Measurements from ENCODE around the gene GSTM1.

DNA sequence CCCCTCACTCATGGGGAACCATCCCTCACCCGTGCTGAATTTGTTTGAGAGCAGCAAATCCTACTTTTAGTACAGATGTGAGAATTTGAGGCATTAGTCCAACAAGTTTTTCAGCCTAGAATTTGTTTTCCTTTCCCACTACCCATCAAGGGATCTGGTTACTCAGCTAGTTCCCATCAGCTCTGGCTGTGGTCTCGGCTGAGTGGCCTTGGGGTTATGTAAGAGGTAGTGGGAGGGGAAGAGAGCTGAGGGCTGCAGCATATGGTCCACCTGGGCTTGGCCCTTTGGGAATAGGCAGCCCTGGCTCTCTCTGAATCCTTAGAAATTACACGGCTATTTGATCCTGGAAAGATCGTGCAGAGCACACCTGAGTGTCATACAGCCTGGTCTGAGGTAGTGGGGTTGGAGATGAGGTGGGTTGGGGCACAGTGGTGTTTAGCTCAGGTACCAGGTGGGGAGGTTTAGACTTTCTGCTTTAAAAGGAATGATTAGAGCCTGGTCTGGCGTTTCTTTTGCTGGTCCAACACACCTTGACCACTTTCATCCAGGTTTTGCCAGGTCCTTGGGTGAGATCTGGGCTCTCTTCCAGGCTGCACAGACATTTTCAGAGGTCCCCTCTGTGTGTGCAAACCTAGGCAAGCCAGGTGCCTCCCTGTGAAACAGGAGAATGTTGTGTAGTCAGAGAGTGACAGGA lies 27.5 kb upstream of the GSTM1 start:
- TF ChIP-seq, protein P1, sequence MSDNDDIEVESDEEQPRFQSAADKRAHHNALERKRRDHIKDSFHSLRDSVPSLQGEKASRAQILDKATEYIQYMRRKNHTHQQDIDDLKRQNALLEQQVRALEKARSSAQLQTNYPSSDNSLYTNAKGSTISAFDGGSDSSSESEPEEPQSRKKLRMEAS (IDR thresholded peaks at IDR 0.05), result no peak
- TF ChIP-seq RAD21 (IDR thresholded peaks at IDR 0.05 in 1 of 2, conservative IDR thresholded peaks at IDR 0.05 in 1 of 2; ENCODE audit: low read depth in 2 of 2, low read length in 2 of 2) (no peak), POLR2A (IDR thresholded peaks at IDR 0.05; ENCODE audit: control extremely low read depth in 1 of 2, low read depth in 2 of 2, low read length in 2 of 2) (no peak), SIN3A (conservative IDR thresholded peaks at IDR 0.05 in 1 of 2, IDR thresholded peaks at IDR 0.05 in 1 of 2; ENCODE audit: low read depth in 1 of 2, low read length in 2 of 2) (no peak), EP300 (IDR thresholded peaks at IDR 0.05; ENCODE audit: borderline replicate concordance in 1 of 2, low read depth in 2 of 2, low read length in 2 of 2) (no peak), SP1 (IDR thresholded peaks at IDR 0.05; ENCODE audit: low read depth, low read length) (no peak), EZH2 (IDR thresholded peaks at IDR 0.05; ENCODE audit: low read depth, low read length, severe bottlenecking) (no peak), CEBPB (IDR thresholded peaks at IDR 0.05; ENCODE audit: low read depth, low read length) (no peak), POLR2AphosphoS5 (IDR thresholded peaks at IDR 0.05; ENCODE audit: low read depth, low read length) (no peak), CREB1 (IDR thresholded peaks at IDR 0.05) (no peak)
- TF ChIP-seq, protein P2, sequence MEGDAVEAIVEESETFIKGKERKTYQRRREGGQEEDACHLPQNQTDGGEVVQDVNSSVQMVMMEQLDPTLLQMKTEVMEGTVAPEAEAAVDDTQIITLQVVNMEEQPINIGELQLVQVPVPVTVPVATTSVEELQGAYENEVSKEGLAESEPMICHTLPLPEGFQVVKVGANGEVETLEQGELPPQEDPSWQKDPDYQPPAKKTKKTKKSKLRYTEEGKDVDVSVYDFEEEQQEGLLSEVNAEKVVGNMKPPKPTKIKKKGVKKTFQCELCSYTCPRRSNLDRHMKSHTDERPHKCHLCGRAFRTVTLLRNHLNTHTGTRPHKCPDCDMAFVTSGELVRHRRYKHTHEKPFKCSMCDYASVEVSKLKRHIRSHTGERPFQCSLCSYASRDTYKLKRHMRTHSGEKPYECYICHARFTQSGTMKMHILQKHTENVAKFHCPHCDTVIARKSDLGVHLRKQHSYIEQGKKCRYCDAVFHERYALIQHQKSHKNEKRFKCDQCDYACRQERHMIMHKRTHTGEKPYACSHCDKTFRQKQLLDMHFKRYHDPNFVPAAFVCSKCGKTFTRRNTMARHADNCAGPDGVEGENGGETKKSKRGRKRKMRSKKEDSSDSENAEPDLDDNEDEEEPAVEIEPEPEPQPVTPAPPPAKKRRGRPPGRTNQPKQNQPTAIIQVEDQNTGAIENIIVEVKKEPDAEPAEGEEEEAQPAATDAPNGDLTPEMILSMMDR (IDR thresholded peaks at IDR 0.05; ENCODE audit: control extremely low read depth in 1 of 3, insufficient read depth in 1 of 3, low read depth in 1 of 3, low read length in 3 of 3), result no peak
